Skeletal muscle tissue (tissue), 4 donors: Measurements from ENCODE around the gene TMEM91. TPM values are rescaled to one million over a fixed set of nuclear protein-coding genes. Genes with fewer than 3 reads are reported as not detected.
A peak's percentile ranks its signal among the peaks of the same experiment; 100 is the strongest.
"Not testable (repeated sequence)": the region's sequence is repeated elsewhere in the genome, so short reads cannot be mapped to it uniquely, and the experiment has no call there.

ENCODE experiments used
- H3K27ac ChIP-seq: one replicate; pipeline ENCODE4 v1.7.0; 2013; ENCODE audit warnings: mild to moderate bottlenecking, low read depth, low read length, inconsistent platforms
- H3K27me3 ChIP-seq, 3 donors: one replicate each; pipeline ENCODE4 v1.7.0; 2013; ENCODE audit warnings: low read length in 3 of 3; ENCODE audit not compliant: control insufficient read depth in 3 of 3, insufficient read depth in 3 of 3
- H3K36me3 ChIP-seq, 3 donors: one replicate each; pipeline ENCODE4 v1.7.0; 2013; ENCODE audit warnings: low read length in 3 of 3; ENCODE audit not compliant: control insufficient read depth in 3 of 3, insufficient read depth in 3 of 3
- H3K4me1 ChIP-seq, 3 donors: one replicate each; pipeline ENCODE4 v1.7.0; 2013; ENCODE audit warnings: low read length in 3 of 3, mild to moderate bottlenecking in 3 of 3; ENCODE audit not compliant: control insufficient read depth in 3 of 3, insufficient read depth in 3 of 3
- H3K4me3 ChIP-seq, 3 donors: one replicate each; pipeline ENCODE4 v1.7.0; 2013; ENCODE audit warnings: low read length in 3 of 3
- H3K9ac ChIP-seq, 3 donors: one replicate each; pipeline ENCODE4 v1.7.0; 2013; ENCODE audit warnings: low read length in 3 of 3, mild to moderate bottlenecking in 3 of 3, moderate library complexity in 2 of 3, low read depth in 1 of 3
- H3K9me3 ChIP-seq, 3 donors: one replicate each; pipeline ENCODE4 v1.7.0; 2013; ENCODE audit warnings: low read length in 3 of 3; ENCODE audit not compliant: control insufficient read depth in 3 of 3
- total RNA-seq: library from RNA; depleted of rRNA; stranded (reverse); fragments of >200 nt; gene quantifications from one replicate; pipeline ENCODE4 v1.2.3, GENCODE V29; 2014
- donor health status: Osteomylitis.

Gene TMEM91
- total RNA-seq, 1 donor from 2014 or later = 2.1 TPM

GRCh38 chr19:41372501-41372900 lies 3.8 kb upstream of the TMEM91 start:
- peaks cover 0 to 8% (median 7%) of the 10 kb centered on the region in 3 donors for H3K27me3 ChIP-seq
- H3K4me3 ChIP-seq = no peak overlapping the region
- H3K27ac ChIP-seq = no peak overlapping the region
- peaks cover 10 to 24% (median 18%) of the 10 kb centered on the region in 3 donors for H3K4me1 ChIP-seq
- H3K9me3 ChIP-seq = no peaks in the 10 kb centered on the region
- H3K9ac ChIP-seq = no peak overlapping the region
- no peaks in the 10 kb centered on the region for H3K36me3 ChIP-seq

DNA sequence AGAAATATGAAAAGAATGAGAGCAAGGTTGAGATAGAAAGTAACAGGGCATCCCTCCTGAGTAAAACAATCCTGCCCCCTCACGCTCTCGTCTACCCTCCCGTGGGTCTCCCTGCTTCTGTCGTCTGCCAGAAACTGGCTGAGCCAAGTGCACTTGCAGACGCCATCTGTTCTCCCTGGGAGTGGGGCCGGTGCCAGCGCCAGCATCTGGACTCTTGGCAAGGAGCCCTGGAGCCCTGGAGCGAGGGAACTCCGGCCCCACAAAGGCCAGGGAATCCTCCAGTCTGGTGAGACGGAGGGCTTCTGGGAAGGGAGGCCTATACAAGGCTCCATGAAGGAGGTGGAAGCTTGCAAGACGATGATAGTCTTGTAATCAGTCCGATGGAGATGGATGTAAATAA lies 2.3 kb upstream of the TMEM91 start:
- Histone ChIP-seq H3K27me3 (peaks cover 0 to 8% (median 7%) of the 10 kb centered on the region in 3 donors), H3K4me1 (peaks cover 10 to 24% (median 18%) of the 10 kb centered on the region in 3 donors), H3K9ac (peak overlapping the region in 1 of 3 donors; percentile 33), H3K9me3 (no peaks in the 10 kb centered on the region), H3K4me3 (no peak overlapping the region), H3K36me3 (no peaks in the 10 kb centered on the region), H3K27ac (no peak overlapping the region)

DNA sequence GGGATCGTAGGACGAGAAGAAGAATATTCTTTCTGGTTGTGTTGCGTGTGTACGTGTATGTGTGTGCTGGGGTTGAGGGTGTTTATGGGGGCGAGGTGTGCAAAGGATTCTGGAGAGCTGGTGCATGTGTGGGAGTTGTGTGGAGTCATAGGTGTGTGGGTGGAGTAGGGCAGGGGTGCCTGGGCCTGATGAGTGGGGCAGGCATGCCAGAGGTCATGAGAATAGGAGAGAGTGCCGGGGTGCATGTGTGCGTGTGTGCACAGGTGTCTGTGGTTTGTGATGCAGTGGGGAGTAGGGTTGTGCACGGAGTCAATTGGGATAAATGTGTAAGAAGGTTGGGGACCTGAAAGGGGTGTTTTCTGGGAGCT lies 649 bp downstream of the TMEM91 start:
- H3K4me1 ChIP-seq = peaks cover 10 to 29% (median 18%) of the 10 kb centered on the region in 3 donors
- H3K27ac ChIP-seq = no peak overlapping the region
- H3K4me3 ChIP-seq = peak overlapping the region; percentile 64 to 74 (median 70)
- peak overlapping the region in 2 of 3 donors; percentile 70 to 72 for H3K9ac ChIP-seq
- peaks cover 0 to 8% (median 7%) of the 10 kb centered on the region in 3 donors for H3K27me3 ChIP-seq
- H3K9me3 ChIP-seq = no peaks in the 10 kb centered on the region
- no peaks in the 10 kb centered on the region for H3K36me3 ChIP-seq

DNA sequence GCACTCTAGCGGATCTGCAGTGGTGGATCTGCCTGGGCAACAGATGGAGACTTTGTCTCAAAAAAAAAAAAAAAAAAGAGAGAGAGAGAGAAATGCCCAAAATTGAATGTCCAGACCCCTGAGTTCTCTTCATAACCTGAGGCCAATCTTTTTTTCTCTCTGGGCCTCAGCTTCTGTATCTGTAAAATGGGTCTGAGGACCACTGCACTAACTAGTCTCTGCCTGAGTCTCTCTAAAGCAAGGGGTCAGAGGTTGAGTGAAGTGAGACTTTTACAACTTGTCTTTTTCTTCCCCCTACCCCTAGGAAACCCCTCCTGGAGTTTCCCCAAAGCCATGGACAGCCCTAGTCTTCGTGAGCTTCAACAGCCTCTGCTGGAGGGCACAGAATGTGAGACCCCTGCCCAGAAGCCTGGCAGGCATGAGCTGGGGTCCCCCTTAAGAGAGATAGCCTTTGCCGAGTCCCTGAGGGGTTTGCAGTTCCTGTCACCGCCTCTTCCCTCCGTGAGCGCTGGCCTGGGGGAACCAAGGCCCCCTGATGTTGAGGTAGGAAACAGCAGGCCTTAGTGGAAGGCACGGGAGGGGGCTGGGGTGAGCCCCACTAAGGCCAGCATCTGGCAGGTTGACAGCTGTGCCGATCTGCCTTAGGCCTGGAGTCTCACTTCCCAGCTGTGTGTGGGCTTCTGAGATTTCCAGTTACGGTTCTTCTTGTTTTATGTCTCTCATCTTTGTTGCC lies 1.8 kb downstream of the TMEM91 start:
- Histone ChIP-seq H3K9me3 (no peaks in the 10 kb centered on the region), H3K4me3 (no peak overlapping the region), H3K4me1 (peaks cover 10 to 29% (median 18%) of the 10 kb centered on the region in 3 donors), H3K36me3 (peaks cover 0 to 3% (median 2%) of the 10 kb centered on the region in 3 donors), H3K27ac (no peak overlapping the region), H3K9ac (peak overlapping the region in 1 of 3 donors; percentile 8), H3K27me3 (peaks cover 0 to 8% (median 7%) of the 10 kb centered on the region in 3 donors)

DNA sequence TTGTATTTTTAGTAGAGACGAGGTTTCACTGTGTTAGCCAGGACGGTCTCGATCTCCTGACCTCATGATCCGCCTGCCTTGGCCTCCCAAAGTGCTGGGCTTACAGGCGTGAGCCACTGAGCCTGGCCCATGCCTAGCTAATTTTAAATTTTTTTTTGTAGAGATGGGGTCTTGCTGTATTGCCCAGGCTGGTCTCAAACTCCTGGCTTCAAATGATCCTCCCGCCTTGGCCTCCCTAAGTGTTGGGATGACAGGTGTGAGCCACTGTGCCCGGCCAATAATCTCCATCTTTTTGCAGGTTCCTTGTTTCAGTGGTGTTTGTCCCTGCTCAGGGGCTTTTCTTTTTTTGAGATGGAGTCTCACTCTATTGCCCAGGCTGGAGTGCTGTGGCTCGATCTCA lies 5.2 kb downstream of the TMEM91 start:
- not testable (repeated sequence) for H3K27ac ChIP-seq, H3K36me3 ChIP-seq, H3K9me3 ChIP-seq, H3K4me3 ChIP-seq, H3K27me3 ChIP-seq, H3K9ac ChIP-seq
- H3K4me1 ChIP-seq = peaks cover 0 to 11% (median 5%) of the 10 kb centered on the region in 3 donors

GRCh38 chr19:41384351-41384750 lies 8.0 kb downstream of the TMEM91 start:
- Histone ChIP-seq H3K27me3 (no peaks in the 10 kb centered on the region), H3K36me3 (peaks cover 7 to 31% (median 29%) of the 10 kb centered on the region in 3 donors), H3K4me3 (no peak overlapping the region), H3K9me3 (no peaks in the 10 kb centered on the region), H3K27ac (no peak overlapping the region), H3K4me1 (peaks cover 0 to 5% (median 0%) of the 10 kb centered on the region in 3 donors), H3K9ac (no peak overlapping the region)

DNA sequence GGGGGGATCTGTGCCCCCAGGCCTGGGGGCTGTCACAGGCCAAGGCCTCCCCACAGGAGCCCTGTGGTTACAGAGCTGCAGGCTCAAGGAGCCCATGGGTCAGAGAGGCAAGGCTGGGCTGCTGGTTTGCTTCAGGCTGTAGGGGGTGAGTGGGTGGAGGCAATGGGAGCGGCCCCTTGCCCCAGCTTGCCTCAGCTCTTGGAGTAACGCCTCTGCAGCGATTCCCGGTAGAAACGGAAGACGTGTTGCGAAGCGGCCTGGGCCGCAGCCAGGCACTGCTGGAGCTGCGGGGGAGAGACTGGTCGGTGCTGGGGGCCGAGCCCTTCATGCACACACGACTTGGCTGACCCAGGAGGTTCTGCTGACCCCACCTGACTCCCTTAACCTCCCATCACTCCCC lies 10.1 kb downstream of the TMEM91 start:
- H3K4me3 ChIP-seq = no peak overlapping the region
- no peak overlapping the region for H3K9ac ChIP-seq
- H3K4me1 ChIP-seq = no peaks in the 10 kb centered on the region
- no peaks in the 10 kb centered on the region for H3K9me3 ChIP-seq
- peaks cover 24 to 50% (median 47%) of the 10 kb centered on the region in 3 donors for H3K36me3 ChIP-seq
- H3K27ac ChIP-seq = no peak overlapping the region
- H3K27me3 ChIP-seq = no peaks in the 10 kb centered on the region

DNA sequence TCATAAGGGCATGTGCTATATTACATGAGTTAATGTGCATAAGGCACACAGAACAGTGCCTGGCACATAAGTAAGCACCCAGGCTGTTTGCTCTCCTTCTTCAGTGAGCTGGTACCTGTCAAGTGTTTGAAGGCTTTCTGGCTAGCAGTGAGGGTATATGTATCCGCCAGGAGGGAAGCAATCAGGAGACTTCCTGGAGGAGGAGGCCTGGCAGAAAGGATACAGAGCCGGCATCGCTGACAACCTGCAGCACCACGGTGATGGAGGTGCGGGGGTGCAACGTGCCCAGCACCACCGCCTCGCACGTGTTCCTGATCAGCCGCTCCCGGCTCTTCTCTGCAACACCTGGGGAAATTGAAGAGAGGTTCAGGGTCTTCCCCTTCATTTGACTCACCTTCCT lies 15.3 kb downstream of the TMEM91 start:
- H3K4me1 ChIP-seq = peaks cover 2 to 14% (median 4%) of the 10 kb centered on the region in 3 donors
- H3K36me3 ChIP-seq = peaks cover 30 to 48% (median 43%) of the 10 kb centered on the region in 3 donors

DNA sequence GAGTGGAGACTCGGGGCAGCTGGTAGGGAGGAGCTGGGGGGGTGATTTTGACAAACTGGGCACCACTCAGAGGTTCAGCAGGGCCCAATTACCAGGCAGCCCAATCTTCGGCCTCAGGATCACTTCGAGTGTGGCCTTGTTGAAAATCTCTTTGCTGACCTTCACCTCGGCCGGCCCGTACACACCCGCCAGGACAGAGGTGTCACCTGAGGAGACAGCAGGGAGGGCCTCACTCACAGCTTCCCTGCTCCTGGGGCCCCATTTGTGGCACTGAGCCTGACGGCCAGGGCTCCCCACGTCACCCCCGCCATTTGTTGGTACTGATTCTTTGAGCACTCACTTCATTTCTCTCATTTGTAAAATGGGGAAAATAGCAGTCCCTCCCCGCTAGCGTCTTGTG lies 16.4 kb downstream of the TMEM91 start:
- no peak overlapping the region for H3K27ac ChIP-seq
- H3K9ac ChIP-seq = no peak overlapping the region
- peaks cover 7 to 18% (median 7%) of the 10 kb centered on the region in 3 donors for H3K4me1 ChIP-seq
- H3K27me3 ChIP-seq = no peaks in the 10 kb centered on the region
- H3K36me3 ChIP-seq = peaks cover 28 to 38% (median 34%) of the 10 kb centered on the region in 3 donors
- no peak overlapping the region for H3K4me3 ChIP-seq
- no peaks in the 10 kb centered on the region for H3K9me3 ChIP-seq

More for the DNA sequence above, 15.3 kb downstream of the TMEM91 start:
- Histone ChIP-seq H3K27me3 (no peaks in the 10 kb centered on the region), H3K9ac (no peak overlapping the region), H3K27ac (no peak overlapping the region), H3K4me3 (no peak overlapping the region), H3K9me3 (no peaks in the 10 kb centered on the region)

- no peaks in the 10 kb centered on the region for H3K27me3 ChIP-seq
- no peak overlapping the region for H3K4me3 ChIP-seq
- H3K4me1 ChIP-seq = peaks cover 13 to 28% (median 21%) of the 10 kb centered on the region in 3 donors
- peaks cover 16 to 20% (median 17%) of the 10 kb centered on the region in 3 donors for H3K36me3 ChIP-seq
- H3K9me3 ChIP-seq = no peaks in the 10 kb centered on the region
- no peak overlapping the region for H3K9ac ChIP-seq
- H3K27ac ChIP-seq = no peak overlapping the region
Measured at GRCh38 chr19:41395355-41395754, 19.0 kb downstream of the TMEM91 start.
